Nephron (organoid): Measurements from ENCODE around the gene COPB1.
"Not testable (repeated sequence)": the region's sequence is repeated elsewhere in the genome, so short reads cannot be mapped to it uniquely, and the experiment has no call there.

ENCODE experiments used
- H3K27ac Mint-ChIP-seq, 3 experiments: 2 replicates each; pipeline ENCODE4 v1.8.0; 2020; ENCODE audit warnings: mixed read lengths in 3 of 3, mild to moderate bottlenecking in 2 of 3, moderate library complexity in 1 of 3
- H3K27me3 Mint-ChIP-seq: 2 replicates; pipeline ENCODE4 v1.8.0; 2021; ENCODE audit warnings: low read depth, mild to moderate bottlenecking, moderate library complexity, mixed read lengths
- H3K36me3 Mint-ChIP-seq: 2 replicates; pipeline ENCODE4 v1.8.0; 2020; ENCODE audit warnings: low read depth, mixed read lengths
- H3K4me1 Mint-ChIP-seq: 2 replicates; pipeline ENCODE4 v1.8.0; 2020; ENCODE audit warnings: mixed read lengths
- H3K4me3 Mint-ChIP-seq, 3 experiments: 2 replicates each; pipeline ENCODE4 v1.8.0; 2020; ENCODE audit warnings: mild to moderate bottlenecking in 3 of 3, mixed read lengths in 3 of 3, moderate library complexity in 2 of 3
- H3K9me3 Mint-ChIP-seq: 2 replicates; pipeline ENCODE4 v1.8.0; 2020; ENCODE audit warnings: mixed read lengths
- TF ChIP-seq, protein P1 (sequence below), 3 experiments: fragments of 200-600 bp; sonication (generic); IDR thresholded peaks; one replicate each; pipeline ENCODE4 v1.5.0; 2021; ENCODE audit warnings: antibody characterized with exemption in 3 of 3; ENCODE audit not compliant: unreplicated experiment in 3 of 3

Gene COPB1

DNA sequence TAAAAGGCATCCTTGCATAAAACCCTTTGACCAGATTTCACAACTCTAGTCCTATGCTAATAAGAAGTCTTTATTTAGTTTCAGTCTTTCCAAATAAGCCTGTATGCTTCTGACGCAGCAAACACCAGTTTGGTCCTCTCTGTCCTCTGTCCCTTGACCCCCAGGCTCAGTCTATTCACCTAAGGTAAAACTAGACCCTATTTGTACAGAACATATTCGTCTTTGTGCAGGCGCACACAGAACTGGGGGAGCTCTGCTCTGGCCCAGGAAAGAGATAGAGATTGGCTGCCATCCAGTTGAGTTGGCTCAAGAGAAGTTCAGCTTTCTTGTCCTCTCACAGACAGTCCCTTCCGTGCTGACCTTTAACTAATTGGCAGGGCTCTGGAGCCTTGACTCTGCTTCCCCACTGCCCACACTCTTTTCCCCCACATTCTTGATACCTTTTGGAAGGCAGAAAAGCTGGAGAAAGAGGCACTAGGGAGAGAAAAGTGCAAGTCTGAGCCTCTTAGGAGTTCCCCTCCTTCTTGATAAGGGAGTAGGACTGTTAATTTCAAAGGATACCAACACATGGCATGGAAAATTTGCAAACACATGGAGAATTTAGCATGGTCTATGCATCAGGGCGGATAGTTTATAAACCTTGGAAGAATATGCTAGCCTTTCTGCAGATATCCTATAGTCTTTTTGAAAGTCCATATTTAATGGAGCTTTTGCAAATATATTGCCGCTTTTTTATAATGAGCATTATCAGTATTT is 41.8 kb upstream of the COPB1 start:
- Mint-ChIP-seq H3K27me3 (no peaks in the 10 kb centered on the region), H3K27ac (peak overlapping the region; percentile 19 to 50 (median 25)), H3K4me3 (no peak overlapping the region), H3K36me3 (no peaks in the 10 kb centered on the region), H3K4me1 (peaks cover 23% of the 10 kb centered on the region), H3K9me3 (no peaks in the 10 kb centered on the region)
- TF ChIP-seq, protein P1, sequence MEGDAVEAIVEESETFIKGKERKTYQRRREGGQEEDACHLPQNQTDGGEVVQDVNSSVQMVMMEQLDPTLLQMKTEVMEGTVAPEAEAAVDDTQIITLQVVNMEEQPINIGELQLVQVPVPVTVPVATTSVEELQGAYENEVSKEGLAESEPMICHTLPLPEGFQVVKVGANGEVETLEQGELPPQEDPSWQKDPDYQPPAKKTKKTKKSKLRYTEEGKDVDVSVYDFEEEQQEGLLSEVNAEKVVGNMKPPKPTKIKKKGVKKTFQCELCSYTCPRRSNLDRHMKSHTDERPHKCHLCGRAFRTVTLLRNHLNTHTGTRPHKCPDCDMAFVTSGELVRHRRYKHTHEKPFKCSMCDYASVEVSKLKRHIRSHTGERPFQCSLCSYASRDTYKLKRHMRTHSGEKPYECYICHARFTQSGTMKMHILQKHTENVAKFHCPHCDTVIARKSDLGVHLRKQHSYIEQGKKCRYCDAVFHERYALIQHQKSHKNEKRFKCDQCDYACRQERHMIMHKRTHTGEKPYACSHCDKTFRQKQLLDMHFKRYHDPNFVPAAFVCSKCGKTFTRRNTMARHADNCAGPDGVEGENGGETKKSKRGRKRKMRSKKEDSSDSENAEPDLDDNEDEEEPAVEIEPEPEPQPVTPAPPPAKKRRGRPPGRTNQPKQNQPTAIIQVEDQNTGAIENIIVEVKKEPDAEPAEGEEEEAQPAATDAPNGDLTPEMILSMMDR (IDR thresholded peaks at IDR 0.05; ENCODE audit: unreplicated experiment in 3 of 3): no peak

DNA sequence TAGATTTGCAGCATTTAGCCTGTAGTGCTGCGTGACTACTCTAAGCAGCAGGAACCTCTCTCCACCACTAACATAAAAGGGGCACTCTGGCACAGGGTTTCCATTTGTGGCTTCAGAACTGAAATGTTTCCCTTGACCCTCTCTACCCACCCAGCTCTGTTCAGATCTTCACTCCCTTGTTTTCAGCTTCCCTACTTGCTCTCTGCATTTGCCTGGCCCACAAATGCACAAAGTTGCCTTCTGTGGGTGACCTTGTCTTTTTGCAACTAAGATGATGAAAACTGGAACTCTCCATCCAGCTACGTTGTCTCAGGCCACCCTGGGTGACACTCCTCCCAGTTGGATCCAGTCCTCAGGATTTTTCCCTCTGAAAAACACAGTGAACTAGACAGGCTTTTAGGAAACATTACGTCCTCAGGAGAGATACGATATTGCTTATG is 40.4 kb upstream of the COPB1 start:
- Mint-ChIP-seq H3K27me3 (no peaks in the 10 kb centered on the region), H3K4me3 (no peak overlapping the region), H3K4me1 (peaks cover 23% of the 10 kb centered on the region)

DNA sequence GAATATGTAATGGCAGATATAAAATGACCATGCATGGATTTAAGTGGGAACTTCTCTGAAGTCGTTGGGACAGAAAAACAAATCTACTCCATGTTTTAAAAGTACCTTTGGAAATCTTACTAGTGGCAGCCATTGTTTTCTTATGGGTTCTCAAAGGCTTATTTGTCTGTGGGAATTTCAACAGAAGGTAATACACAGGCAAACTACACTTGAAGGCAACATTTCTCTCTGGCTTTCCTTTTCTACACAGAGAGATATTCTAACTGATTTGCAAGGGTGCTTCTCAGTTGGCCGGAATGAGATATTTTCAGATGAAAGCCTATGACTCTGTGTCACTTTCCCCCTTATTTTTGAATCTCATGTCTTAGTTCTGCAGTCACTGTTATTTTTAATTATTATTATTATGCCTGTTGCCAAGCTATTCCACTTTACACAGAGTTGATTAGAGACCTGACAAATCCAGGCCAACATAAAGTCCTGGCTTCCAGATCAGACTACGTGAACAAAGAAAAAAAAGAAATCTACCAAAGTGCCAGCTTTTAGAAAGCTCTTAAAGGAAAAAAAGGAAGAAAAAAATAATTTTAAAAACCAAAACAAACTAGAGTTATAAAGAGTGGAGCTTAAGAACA is 39.4 kb upstream of the COPB1 start:
- no peak overlapping the region for H3K4me3 Mint-ChIP-seq
- H3K27ac Mint-ChIP-seq: no peak overlapping the region
- H3K27me3 Mint-ChIP-seq: no peaks in the 10 kb centered on the region
- H3K36me3 Mint-ChIP-seq: no peaks in the 10 kb centered on the region
- TF ChIP-seq, protein P1 (IDR thresholded peaks at IDR 0.05; ENCODE audit: unreplicated experiment in 3 of 3): no peak
- no peaks in the 10 kb centered on the region for H3K9me3 Mint-ChIP-seq
- H3K4me1 Mint-ChIP-seq: peaks cover 23% of the 10 kb centered on the region

More for the DNA sequence above, 40.4 kb upstream of the COPB1 start:
- TF ChIP-seq, protein P1 (IDR thresholded peaks at IDR 0.05; ENCODE audit: unreplicated experiment in 3 of 3): no peak
- no peaks in the 10 kb centered on the region for H3K36me3 Mint-ChIP-seq
- no peaks in the 10 kb centered on the region for H3K9me3 Mint-ChIP-seq
- peak overlapping the region in 2 of 3 experiments; percentile 45 to 50 for H3K27ac Mint-ChIP-seq

DNA sequence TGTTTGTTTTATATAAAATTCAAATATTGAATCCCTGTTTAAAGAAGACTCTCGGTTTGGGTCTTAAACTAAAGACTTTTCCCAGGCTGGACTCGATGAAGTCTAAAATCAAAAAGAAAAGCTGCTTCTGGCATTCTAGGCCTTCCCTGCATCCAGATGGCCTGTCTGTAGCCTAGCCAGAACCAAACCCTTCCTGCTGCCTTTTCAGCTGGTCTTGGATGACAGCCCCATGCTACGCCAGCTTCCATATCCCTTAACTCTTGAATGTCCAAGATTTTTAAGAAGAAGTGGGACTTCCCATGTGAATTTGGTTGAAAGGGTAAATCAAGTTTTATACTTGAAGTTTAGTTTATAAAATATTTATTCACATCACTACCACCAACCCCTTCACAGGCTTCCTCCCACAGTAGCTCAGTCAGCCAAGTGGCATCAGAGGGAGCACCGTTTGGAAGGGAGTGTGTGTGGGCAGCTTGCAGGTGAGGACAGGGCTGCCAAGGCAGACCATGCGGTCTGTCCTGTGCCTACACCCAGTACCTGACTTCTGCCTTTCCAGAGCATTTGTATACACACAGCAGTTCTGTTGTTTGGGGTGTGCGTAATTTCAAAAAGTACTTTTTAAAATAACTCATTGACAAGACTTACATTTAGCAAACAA is 38.8 kb upstream of the COPB1 start:
- Mint-ChIP-seq H3K4me3 (no peak overlapping the region), H3K27ac (no peak overlapping the region), H3K9me3 (no peaks in the 10 kb centered on the region), H3K27me3 (no peaks in the 10 kb centered on the region), H3K36me3 (no peaks in the 10 kb centered on the region), H3K4me1 (peaks cover 23% of the 10 kb centered on the region)
- TF ChIP-seq, protein P1 (IDR thresholded peaks at IDR 0.05; ENCODE audit: unreplicated experiment in 3 of 3): no peak

DNA sequence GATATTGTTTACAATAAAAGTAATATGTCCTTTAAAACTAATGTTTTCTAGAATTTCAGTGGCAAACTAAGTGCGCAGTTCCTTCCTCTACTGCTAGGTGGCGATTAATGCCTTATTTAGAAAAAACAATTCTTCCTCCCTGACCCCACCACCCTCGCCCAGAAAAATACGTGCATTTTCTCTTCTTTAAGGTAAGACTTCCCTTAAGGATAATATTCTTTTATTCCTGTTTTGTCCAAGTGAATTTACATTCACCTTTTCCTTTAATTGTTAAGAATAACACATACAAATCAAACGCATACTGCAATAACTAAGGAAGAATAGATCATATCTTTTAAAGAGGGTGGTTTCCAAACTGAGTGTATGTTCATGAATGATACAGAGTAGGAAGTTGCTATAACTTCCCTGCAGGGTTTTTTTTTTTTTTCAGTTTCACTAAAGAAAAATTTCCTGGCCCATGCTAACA is 37.6 kb upstream of the COPB1 start:
- H3K4me3 Mint-ChIP-seq: no peak overlapping the region

DNA sequence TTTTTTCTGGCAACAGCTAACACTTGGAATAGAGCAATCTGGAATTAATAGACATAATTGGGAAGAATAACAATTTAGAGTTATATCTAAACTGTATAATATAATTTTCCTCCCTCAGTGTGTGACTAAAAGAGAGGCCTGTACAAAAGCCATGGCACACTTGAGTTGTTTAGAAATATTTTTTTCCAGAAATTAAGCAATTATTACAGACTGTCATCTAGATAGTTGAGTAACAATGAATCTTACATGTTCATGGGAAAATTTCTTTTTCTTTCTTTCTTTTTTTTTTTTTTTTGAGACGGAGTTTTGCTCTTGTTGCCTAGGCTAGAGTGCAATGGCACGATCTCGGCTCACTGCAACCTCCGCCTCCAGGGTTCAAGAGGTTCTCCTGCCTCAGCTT is 35.6 kb upstream of the COPB1 start:
- not testable (repeated sequence) for H3K9me3 Mint-ChIP-seq, H3K4me3 Mint-ChIP-seq, H3K4me1 Mint-ChIP-seq

More for the DNA sequence above, 37.6 kb upstream of the COPB1 start:
- no peaks in the 10 kb centered on the region for H3K36me3 Mint-ChIP-seq
- no peaks in the 10 kb centered on the region for H3K27me3 Mint-ChIP-seq
- H3K4me1 Mint-ChIP-seq: peaks cover 21% of the 10 kb centered on the region
- no peak overlapping the region for H3K27ac Mint-ChIP-seq
- TF ChIP-seq, protein P1 (IDR thresholded peaks at IDR 0.05; ENCODE audit: unreplicated experiment in 3 of 3): peak; percentile 79 to 88 (median 84)
- no peaks in the 10 kb centered on the region for H3K9me3 Mint-ChIP-seq

More for the DNA sequence above, 35.6 kb upstream of the COPB1 start:
- not testable (repeated sequence) for H3K36me3 Mint-ChIP-seq, H3K27ac Mint-ChIP-seq, H3K27me3 Mint-ChIP-seq
